ENCODE results near the gene GBP7. TPM values are rescaled to one million over a fixed set of nuclear protein-coding genes. Genes with fewer than 3 reads are reported as not detected.

GBP7 gene
- total RNA-seq, 4 donors from 2014 or later: not detected

DNA sequence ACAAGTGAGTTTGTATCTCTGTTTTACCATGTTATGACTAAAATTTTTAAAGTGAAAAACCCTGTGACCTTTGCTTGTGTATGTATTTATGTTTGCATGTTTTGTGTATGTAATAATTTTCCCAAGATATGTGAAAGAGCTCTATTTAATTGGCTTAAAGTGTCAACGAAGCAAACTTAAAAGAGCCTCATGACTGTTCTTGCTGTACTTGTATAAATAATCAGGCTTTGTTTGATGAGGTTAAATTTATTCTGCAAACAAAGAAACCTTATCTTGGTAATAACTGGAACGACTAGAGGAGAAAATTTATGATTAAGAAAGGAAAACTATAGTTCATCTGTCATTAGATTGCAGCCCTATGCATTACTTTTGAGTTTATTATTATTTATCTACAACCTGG lies 6.6 kb downstream of the GBP7 start:
- no peak overlapping the region for H3K4me3 ChIP-seq (ENCODE audit: low read depth, poor library complexity, severe bottlenecking)
- WGBS, 2 donors: 52 to 54% methylated on average over 2 of the region's 2 CpGs
- intact Hi-C loops (cut with DNase I; ENCODE audit: low total_unique reads): no loop called here
- no peak for TF ChIP-seq POLR2A (IDR thresholded peaks at IDR 0.05)
- TF ChIP-seq, protein P1, sequence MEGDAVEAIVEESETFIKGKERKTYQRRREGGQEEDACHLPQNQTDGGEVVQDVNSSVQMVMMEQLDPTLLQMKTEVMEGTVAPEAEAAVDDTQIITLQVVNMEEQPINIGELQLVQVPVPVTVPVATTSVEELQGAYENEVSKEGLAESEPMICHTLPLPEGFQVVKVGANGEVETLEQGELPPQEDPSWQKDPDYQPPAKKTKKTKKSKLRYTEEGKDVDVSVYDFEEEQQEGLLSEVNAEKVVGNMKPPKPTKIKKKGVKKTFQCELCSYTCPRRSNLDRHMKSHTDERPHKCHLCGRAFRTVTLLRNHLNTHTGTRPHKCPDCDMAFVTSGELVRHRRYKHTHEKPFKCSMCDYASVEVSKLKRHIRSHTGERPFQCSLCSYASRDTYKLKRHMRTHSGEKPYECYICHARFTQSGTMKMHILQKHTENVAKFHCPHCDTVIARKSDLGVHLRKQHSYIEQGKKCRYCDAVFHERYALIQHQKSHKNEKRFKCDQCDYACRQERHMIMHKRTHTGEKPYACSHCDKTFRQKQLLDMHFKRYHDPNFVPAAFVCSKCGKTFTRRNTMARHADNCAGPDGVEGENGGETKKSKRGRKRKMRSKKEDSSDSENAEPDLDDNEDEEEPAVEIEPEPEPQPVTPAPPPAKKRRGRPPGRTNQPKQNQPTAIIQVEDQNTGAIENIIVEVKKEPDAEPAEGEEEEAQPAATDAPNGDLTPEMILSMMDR (IDR thresholded peaks at IDR 0.05): no peak
- no peak for DNase-seq (ENCODE audit: low spot score in 2 of 2)

DNA sequence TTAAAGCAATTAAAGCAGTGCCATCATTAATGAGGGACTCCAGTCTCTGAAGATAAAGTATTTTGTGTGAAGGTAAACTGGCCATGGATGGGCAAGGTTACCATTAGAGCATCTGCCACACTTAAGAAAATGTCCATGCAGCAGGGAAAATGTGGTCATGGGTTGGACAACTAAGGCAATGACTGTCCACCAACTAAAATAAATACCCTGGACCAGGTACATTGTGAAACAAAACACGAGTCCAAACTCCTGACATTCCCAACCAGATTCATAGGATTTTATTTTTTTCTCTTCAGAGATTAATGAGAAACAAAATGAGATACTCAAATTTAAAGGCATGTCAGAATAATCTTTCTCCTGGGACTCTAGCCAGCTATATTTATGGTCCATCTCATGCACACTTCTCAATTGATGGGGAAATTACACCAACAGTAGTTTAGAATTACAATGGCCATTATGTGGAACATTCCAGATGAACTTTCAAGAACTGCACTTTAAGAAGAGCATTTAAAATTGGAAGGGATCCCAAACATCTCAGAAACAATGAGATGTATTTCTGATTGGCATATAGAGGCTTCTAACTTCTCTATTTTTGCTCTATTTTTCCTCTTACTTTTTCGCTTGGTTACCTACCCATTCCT lies 8.1 kb downstream of the GBP7 start:
- WGBS, 2 donors: 78 to 86% methylated on average over 2 of the region's 2 CpGs
- H3K4me3 ChIP-seq (ENCODE audit: low read depth, poor library complexity, severe bottlenecking): no peak overlapping the region
- DNase-seq (ENCODE audit: low spot score in 2 of 2): no peak
- intact Hi-C loops (cut with DNase I; ENCODE audit: low total_unique reads): no loop called here
- TF ChIP-seq, protein P1 (IDR thresholded peaks at IDR 0.05): no peak
- no peak for TF ChIP-seq POLR2A (IDR thresholded peaks at IDR 0.05)

DNA sequence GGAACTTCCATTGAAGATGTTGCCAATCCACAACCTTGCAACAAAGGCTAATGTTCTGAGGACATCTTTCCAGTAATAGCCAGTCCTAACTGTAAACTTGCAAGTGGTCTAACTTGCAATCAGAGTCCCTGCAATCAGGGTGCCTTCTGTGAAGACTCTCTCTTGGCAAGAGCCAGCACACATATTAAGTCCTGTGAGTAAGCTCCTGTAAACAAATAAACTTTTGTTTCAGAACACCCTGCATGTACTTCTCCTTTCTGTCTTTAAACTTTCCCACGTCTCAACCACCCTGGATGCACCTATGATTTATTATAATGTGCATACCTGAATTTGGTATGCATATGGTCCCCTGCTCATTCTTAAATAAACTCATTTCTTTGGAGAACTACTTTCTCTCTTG lies 9.1 kb downstream of the GBP7 start:
- 22 to 46% methylated on average over 1 of the region's 1 CpG for WGBS, 2 donors
- no peak for DNase-seq (ENCODE audit: low spot score in 2 of 2)
- no peak overlapping the region for H3K4me3 ChIP-seq (ENCODE audit: low read depth, poor library complexity, severe bottlenecking)
- intact Hi-C loops (cut with DNase I; ENCODE audit: low total_unique reads): no loop called here
- TF ChIP-seq, protein P1 (IDR thresholded peaks at IDR 0.05): no peak
- TF ChIP-seq POLR2A (IDR thresholded peaks at IDR 0.05): no peak

DNA sequence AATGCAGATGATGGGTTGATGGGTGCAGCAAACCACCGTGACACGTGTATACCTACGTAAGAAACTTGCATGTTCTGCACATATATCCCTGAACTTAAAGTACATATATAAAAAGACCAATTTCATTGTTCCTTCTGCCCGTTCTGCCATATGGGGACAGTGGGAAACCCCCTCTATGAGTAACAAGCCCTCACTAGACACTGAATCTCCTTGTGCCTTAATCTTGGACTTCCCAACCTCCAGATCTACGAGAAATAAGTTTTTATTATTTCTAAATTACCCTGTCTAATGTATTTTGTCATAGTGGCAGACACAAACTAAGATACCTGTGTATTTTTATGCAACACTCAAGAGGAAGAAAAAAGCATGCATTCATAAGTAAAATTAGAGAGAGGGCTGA lies 10.0 kb downstream of the GBP7 start:
- 93 to 95% methylated on average over 5 of the region's 5 CpGs for WGBS, 2 donors
- DNase-seq (ENCODE audit: low spot score in 2 of 2): no peak
- no peak for TF ChIP-seq POLR2A (IDR thresholded peaks at IDR 0.05)
- TF ChIP-seq, protein P1 (IDR thresholded peaks at IDR 0.05): no peak
- intact Hi-C loops (cut with DNase I; ENCODE audit: low total_unique reads): no loop called here
- H3K4me3 ChIP-seq (ENCODE audit: low read depth, poor library complexity, severe bottlenecking): no peak overlapping the region

DNA sequence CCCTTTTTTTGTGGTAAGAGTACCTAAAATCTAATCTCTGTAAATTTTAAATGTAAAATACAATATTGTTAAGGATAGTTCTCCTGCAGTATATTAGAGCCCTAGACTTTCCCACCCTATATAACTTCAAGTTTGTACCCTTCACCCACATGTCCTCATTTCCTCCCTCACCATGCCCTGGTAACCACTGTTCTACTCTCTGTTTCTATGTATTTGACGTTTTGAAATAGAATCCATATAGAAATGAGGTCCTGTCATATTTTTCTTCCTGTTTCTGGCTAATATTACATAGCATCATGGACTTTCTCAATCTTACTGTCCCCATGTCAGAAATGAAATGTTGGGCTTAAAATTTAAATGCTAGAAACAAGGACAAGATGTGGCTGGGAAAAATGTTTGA lies 24.8 kb downstream of the GBP7 start:
- TF ChIP-seq, protein P1 (IDR thresholded peaks at IDR 0.05): no peak
- no peak for TF ChIP-seq POLR2A (IDR thresholded peaks at IDR 0.05)
- H3K4me3 ChIP-seq (ENCODE audit: low read depth, poor library complexity, severe bottlenecking): no peak overlapping the region
- WGBS, 2 donors: 45 to 60% methylated on average over 1 of the region's 1 CpG
- DNase-seq (ENCODE audit: low spot score in 2 of 2): no peak
- intact Hi-C loops (cut with DNase I; ENCODE audit: low total_unique reads): no loop called here

DNA sequence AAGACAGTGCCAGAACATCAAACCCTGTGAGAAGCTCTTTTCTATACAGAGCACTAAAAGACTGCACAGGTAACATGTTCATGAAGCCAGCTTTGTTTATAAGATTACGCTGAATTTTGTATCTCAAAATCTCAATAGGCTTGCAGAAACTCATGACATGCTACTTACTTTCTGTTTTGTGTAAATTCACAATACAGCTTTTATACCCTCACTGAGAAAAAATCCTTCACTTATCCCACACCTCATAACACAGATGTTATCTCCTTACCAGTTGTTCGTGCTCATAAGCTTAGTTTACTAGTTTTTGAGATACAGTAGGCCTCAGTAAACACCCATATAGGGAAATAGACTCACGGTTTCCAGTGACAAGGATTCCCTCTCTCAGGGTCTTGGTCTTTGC lies 25.8 kb downstream of the GBP7 start:
- intact Hi-C loops (cut with DNase I; ENCODE audit: low total_unique reads): no loop called here
- TF ChIP-seq, protein P1 (IDR thresholded peaks at IDR 0.05): no peak
- no peak for TF ChIP-seq POLR2A (IDR thresholded peaks at IDR 0.05)
- no peak for DNase-seq (ENCODE audit: low spot score in 2 of 2)
- WGBS, 2 donors: 79 to 83% methylated on average over 3 of the region's 3 CpGs
- H3K4me3 ChIP-seq (ENCODE audit: low read depth, poor library complexity, severe bottlenecking): no peak overlapping the region

Measured in lower leg skin (tissue), 4 donors.